Fibroblast of lung (primary cell): ENCODE results near the gene CPSF4L. TPM values are rescaled to one million over a fixed set of nuclear protein-coding genes. Genes with fewer than 3 reads are reported as not detected.

Experiments used
- DNase-seq, 2 donors: peaks; one replicate each; pipeline versions ENCODE4 v3.0.0 to v3.0.0-alpha.2; 2010; ENCODE audit warnings: low read depth in 2 of 2
- H2AFZ ChIP-seq: 2 replicates; pipeline ENCODE4 v1.5.1; 2012; ENCODE audit warnings: low read length, control low read depth, inconsistent platforms
- H3K27ac ChIP-seq: 2 replicates; pipeline ENCODE4 v1.5.1; 2011; ENCODE audit warnings: low read length, control low read depth; ENCODE audit not compliant: insufficient read depth
- H3K27me3 ChIP-seq: 2 replicates; pipeline ENCODE4 v1.5.1; 2011; ENCODE audit warnings: mild to moderate bottlenecking, low read length; ENCODE audit not compliant: control insufficient read depth, insufficient read depth
- H3K36me3 ChIP-seq: 2 replicates; pipeline ENCODE4 v1.5.1; 2011; ENCODE audit warnings: low read length; ENCODE audit not compliant: control insufficient read depth, insufficient read depth
- H3K4me1 ChIP-seq: 2 replicates; pipeline ENCODE4 v1.5.1; 2011; ENCODE audit warnings: low read length; ENCODE audit not compliant: control insufficient read depth, insufficient read depth; ENCODE audit errors: extremely low read depth
- H3K4me2 ChIP-seq: 2 replicates; pipeline ENCODE4 v1.5.1; 2011; ENCODE audit warnings: low read length, control low read depth; ENCODE audit not compliant: insufficient read depth; ENCODE audit errors: extremely low read depth
- H3K4me3 ChIP-seq, 4 experiments: fragments of 200-600 bp in 1 of 4; sonication (generic) in 1 of 4; replicated peaks in 1 of 4; 2 replicates each; pipeline ENCODE4 v1.5.1; 2011 to 2016; ENCODE audit warnings: low read length in 4 of 4, low read depth in 3 of 4, mild to moderate bottlenecking in 3 of 4, control low read depth in 2 of 4, inconsistent platforms in 1 of 4, mixed read lengths in 1 of 4; ENCODE audit not compliant: insufficient read depth in 1 of 4; ENCODE audit errors: control extremely low read depth in 1 of 4
- H3K79me2 ChIP-seq: 2 replicates; pipeline ENCODE4 v1.5.1; 2012; ENCODE audit warnings: mild to moderate bottlenecking, low read length, inconsistent platforms; ENCODE audit not compliant: control insufficient read depth, insufficient read depth
- H3K9ac ChIP-seq: 2 replicates; pipeline ENCODE4 v1.5.1; 2011; ENCODE audit warnings: mild to moderate bottlenecking, low read length, control low read depth; ENCODE audit not compliant: insufficient read depth
- H3K9me3 ChIP-seq: 2 replicates; pipeline ENCODE4 v1.5.1; 2012; ENCODE audit warnings: low read depth, low read length; ENCODE audit not compliant: control insufficient read depth, insufficient read depth
- H4K20me1 ChIP-seq: 2 replicates; pipeline ENCODE4 v1.5.1; 2011; ENCODE audit warnings: low read length; ENCODE audit not compliant: control insufficient read depth, insufficient read depth; ENCODE audit errors: extremely low read depth
- EZH2 ChIP-seq: IDR thresholded peaks from 2 replicates; pipeline ENCODE4 v1.5.1; 2012; ENCODE audit warnings: low read length, control low read depth, mild to moderate bottlenecking; ENCODE audit errors: missing control alignments
- polyA plus RNA-seq, 2 donors: library from polyadenylated mRNA; depleted of rRNA in 1 of 2; stranded (reverse) in 1 of 2; unstranded in 1 of 2; fragments of >200 nt; gene quantifications; 2 replicates each; pipeline ENCODE4 v1.2.1, GENCODE V29; 2011 to 2012; ENCODE audit warnings: missing spikeins in 1 of 2
- total RNA-seq: library from RNA; depleted of rRNA; stranded (reverse); fragments of >200 nt; gene quantifications from 2 replicates; pipeline ENCODE4 v1.2.1, GENCODE V29; 2014
- TF ChIP-seq, protein P1 (sequence below), 2 donors: IDR thresholded peaks in 1 of 2; conservative IDR thresholded peaks in 1 of 2; 1 replicate in 1 of 2; 2 replicates in 1 of 2; pipeline ENCODE4 v1.5.1; 2011 to 2012; ENCODE audit warnings: low read length in 2 of 2, control low read depth in 1 of 2, inconsistent platforms in 1 of 2, low read depth in 1 of 2, mild to moderate bottlenecking in 1 of 2

The CPSF4L gene
- total and polyA plus RNA-seq, 2 donors (not counting 1 experiment from before 2014, with no cell fraction given) = not detected

DNA sequence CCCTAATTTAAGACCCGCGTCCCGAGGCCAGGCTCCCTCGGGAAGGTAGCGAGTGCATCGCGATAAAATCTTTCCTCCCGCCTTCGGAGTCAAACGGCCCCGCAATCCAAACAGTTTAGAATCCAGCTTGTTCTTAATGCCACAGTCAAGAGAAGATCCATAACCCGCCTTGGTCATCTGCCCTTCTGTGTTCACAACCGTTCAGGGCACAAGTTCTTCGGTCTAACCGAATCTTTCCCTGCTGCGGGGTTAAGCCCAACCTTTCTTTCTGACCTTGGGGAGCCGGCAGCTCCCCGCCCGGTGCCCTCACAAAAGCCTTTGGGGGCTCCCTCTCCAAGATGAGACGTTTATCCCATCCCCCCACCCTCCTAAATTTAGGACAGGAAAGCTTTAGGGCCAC lies 30.3 kb downstream of the CPSF4L start:
- peaks cover 17% of the 10 kb centered on the region for H3K4me1 ChIP-seq
- TF ChIP-seq EZH2 = no peak
- TF ChIP-seq, protein P1, sequence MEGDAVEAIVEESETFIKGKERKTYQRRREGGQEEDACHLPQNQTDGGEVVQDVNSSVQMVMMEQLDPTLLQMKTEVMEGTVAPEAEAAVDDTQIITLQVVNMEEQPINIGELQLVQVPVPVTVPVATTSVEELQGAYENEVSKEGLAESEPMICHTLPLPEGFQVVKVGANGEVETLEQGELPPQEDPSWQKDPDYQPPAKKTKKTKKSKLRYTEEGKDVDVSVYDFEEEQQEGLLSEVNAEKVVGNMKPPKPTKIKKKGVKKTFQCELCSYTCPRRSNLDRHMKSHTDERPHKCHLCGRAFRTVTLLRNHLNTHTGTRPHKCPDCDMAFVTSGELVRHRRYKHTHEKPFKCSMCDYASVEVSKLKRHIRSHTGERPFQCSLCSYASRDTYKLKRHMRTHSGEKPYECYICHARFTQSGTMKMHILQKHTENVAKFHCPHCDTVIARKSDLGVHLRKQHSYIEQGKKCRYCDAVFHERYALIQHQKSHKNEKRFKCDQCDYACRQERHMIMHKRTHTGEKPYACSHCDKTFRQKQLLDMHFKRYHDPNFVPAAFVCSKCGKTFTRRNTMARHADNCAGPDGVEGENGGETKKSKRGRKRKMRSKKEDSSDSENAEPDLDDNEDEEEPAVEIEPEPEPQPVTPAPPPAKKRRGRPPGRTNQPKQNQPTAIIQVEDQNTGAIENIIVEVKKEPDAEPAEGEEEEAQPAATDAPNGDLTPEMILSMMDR (conservative IDR thresholded peaks at IDR 0.05 in 1 of 2, IDR thresholded peaks at IDR 0.05 in 1 of 2; ENCODE audit: low read depth in 1 of 2, low read length in 2 of 2) = no peak
- no peaks in the 10 kb centered on the region for H4K20me1 ChIP-seq
- H3K27ac ChIP-seq = peak overlapping the region; percentile 79
- H3K9me3 ChIP-seq = no peaks in the 10 kb centered on the region
- peak overlapping the region; percentile 72 for H3K9ac ChIP-seq
- H3K36me3 ChIP-seq = no peaks in the 10 kb centered on the region
- no peaks in the 10 kb centered on the region for H3K27me3 ChIP-seq
- no peak overlapping the region for H2AFZ ChIP-seq
- H3K4me2 ChIP-seq = peak overlapping the region; percentile 84
- H3K79me2 ChIP-seq = peaks cover 54% of the 10 kb centered on the region
- peak overlapping the region; percentile 82 to 98 (median 91) for H3K4me3 ChIP-seq
- DNase-seq = peak; percentile 21 to 28

DNA sequence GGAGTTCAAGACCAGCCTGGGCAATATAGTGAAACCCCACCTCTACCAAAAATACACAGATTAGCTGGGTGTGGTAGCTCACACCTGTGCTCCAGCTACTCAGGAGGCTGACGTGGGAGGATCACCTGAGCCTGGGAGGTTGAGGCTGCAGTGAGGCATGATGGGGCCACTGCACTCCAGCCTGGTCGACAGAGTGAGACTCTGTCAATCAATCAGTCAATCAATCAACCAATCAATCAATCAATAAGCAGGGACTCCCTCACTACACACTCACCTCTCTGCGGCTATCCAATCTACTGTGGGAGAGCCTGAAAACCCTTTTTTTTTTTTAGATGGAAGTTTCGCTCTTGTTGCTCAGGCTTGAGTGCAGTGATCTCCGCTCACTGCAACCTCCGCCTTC lies 31.6 kb downstream of the CPSF4L start:
- peaks cover 60% of the 10 kb centered on the region for H3K79me2 ChIP-seq
- no peaks in the 10 kb centered on the region for H3K27me3 ChIP-seq
- no peak for DNase-seq
- no peak overlapping the region for H3K9ac ChIP-seq
- H3K4me1 ChIP-seq = peaks cover 20% of the 10 kb centered on the region
- TF ChIP-seq EZH2 = no peak
- TF ChIP-seq, protein P1 (conservative IDR thresholded peaks at IDR 0.05 in 1 of 2, IDR thresholded peaks at IDR 0.05 in 1 of 2; ENCODE audit: low read depth in 1 of 2, low read length in 2 of 2) = no peak
- H3K4me3 ChIP-seq = peak overlapping the region in 1 of 4 experiments; percentile 98
- no peak overlapping the region for H2AFZ ChIP-seq
- no peak overlapping the region for H3K4me2 ChIP-seq
- no peak overlapping the region for H3K27ac ChIP-seq
- no peaks in the 10 kb centered on the region for H3K9me3 ChIP-seq
- H3K36me3 ChIP-seq = no peaks in the 10 kb centered on the region
- no peaks in the 10 kb centered on the region for H4K20me1 ChIP-seq

DNA sequence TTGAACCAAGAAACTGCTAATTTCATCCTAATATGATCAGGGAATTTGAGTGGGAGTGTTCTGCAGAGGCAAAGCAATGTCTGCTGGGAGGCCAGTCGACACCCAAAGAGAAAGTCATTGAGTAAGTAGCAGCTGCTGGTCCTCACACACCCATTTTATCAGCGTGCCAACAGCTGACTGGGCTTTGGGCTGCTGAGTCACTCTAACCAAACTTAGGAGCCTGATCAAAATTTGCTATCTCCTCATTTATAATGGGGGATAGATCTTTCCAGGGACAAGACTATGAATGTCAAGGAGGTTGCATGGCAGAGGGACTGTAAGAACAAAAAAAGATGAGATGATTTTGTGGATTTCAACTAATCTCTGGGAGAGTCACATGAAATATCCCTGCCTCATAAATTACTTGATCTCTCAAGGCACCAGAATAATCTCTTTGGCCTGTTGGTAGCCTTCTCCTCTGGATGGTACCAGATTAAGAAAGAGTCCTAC lies 32.9 kb downstream of the CPSF4L start:
- H4K20me1 ChIP-seq = no peaks in the 10 kb centered on the region
- no peaks in the 10 kb centered on the region for H3K27me3 ChIP-seq
- H3K4me1 ChIP-seq = peaks cover 23% of the 10 kb centered on the region
- peak; percentile 89 to 90 for DNase-seq
- no peak for TF ChIP-seq EZH2
- H3K27ac ChIP-seq = peak overlapping the region; percentile 50
- peak overlapping the region in 2 of 4 experiments; percentile 1 to 20 for H3K4me3 ChIP-seq
- no peaks in the 10 kb centered on the region for H3K36me3 ChIP-seq
- no peak overlapping the region for H3K9ac ChIP-seq
- no peaks in the 10 kb centered on the region for H3K9me3 ChIP-seq
- H3K4me2 ChIP-seq = peak overlapping the region; percentile 11
- H2AFZ ChIP-seq = no peak overlapping the region
- H3K79me2 ChIP-seq = peaks cover 68% of the 10 kb centered on the region
